Dermis microvascular lymphatic vessel endothelial cell (primary cell): ENCODE data around the gene KRT7. TPM values are rescaled to one million over a fixed set of nuclear protein-coding genes. Genes with fewer than 3 reads are reported as not detected.
"Not testable (repeated sequence)": the region's sequence is repeated elsewhere in the genome, so short reads cannot be mapped to it uniquely, and the experiment has no call there.

ENCODE experiments used
- DNase-seq, 2 donors: peaks; one replicate each; pipeline versions ENCODE4 v3.0.0 to v3.0.0-alpha.2; 2010; ENCODE audit warnings: low read depth in 2 of 2
- total RNA-seq: library from RNA; depleted of rRNA; stranded (reverse); fragments of >200 nt; gene quantifications from 2 replicates; pipeline ENCODE4 v1.2.1, GENCODE V29; 2014

The KRT7 gene
- total RNA-seq, 1 donor from 2014 or later: 52.2 TPM

DNA sequence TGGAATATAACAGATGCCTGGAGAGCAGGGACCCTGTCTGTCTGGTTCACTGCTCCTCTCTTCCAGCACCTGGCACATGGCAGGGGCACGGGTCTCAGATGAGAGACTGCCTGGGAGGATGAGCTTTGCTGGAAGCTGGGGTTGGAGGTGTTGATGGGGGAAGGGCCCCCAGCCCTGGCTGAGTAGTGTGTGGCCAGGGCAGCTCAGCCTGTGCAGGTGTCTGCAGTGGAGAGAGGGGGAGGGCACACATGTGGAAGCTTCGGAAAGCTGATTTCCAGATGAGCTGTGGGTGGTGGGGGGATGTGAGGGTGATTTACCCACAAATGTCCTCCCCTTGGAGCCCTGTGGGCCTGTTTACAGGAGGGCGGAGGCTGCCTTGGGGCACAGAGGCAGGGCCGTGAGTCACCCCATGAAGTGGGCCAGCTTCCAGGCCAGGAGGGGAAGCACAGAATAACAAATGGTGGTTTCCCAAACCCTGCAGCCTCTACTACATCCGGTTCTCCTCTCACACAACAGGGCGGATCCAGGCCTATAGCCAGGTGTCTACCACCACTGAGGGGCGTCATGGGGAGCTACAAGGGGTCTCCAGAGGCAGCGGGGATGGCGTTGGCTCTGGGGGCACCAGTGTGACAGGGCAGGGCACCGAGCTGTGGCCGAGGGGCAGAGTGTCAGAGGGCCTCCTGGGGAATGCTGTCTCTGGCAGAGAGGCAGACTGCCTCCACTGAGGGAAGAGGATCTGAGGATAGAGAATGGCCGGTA lies 11.0 kb downstream of the KRT7 start:
- peak; percentile 71 to 92 for DNase-seq

DNA sequence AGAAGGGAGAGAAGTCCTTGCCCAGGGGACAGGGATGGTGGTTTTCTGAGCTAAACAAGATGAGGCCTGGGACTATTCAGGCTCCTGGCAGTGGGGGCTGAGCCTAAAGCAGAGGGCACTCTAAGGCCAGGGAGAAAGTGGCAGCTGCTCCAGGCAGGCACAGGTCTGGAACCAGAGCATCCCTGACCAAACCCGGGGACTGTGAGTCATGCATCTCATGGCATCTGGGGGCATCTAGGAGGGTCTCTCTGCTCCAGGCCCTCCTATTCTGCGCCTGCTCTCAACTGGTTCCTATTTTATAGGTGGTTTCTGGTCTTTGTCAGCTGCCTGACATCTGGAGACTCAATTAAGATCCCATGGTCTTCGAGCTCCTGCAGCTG lies 11.6 kb downstream of the KRT7 start:
- DNase-seq: no peak

DNA sequence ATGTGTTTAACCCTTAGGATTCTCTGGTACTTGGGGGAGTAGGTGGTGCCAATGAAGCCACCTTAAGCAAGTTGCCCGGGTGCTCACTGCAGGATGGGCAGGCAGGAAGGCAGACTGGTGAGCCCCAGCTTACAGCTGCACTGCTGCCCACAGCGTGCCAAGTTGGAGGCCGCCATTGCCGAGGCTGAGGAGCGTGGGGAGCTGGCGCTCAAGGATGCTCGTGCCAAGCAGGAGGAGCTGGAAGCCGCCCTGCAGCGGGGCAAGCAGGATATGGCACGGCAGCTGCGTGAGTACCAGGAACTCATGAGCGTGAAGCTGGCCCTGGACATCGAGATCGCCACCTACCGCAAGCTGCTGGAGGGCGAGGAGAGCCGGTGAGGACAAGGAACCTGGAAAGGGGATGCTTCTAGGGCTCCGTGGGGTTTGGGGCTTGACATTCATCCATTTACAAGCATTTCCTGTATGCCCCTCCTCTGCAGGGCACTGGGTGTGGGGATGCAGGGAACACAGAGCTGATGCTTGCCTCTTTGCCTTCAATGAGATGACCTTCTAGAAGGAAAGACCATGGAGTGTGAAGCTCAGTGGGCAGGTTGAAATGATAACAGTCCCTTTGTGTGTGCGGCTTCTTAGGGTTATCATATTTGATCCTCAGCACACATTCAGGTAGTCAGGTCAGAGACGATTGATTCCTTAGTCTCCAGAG lies 12.4 kb downstream of the KRT7 start:
- DNase-seq: no peak

DNA sequence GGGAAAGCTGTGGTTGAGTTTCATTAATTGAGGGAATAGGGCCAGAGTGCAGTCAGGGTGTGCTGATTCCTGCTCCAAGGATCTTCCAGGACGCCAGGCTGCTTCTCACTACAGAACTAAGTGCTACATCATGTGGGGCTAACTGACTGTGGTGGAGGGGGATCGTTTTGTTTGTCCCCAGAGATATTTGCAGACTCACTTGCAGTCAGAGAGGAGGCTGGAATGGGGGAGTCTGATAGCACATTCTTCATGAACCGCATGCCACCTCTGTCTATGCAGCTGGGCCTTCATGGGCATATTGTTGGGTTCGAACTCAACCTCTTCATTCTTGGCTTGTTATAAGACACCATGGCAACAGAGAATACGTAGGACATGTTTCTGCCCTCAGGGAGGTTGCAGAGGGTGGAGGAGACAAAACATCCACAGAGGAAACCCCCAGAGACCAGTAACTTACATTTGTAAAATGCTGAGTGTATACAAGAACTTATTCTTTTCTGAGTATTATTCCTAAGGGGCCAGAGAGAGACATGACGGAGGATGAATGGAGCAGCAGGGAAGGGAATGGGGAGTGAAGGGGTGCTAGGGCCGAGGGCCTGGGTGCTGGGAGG lies 13.0 kb downstream of the KRT7 start:
- DNase-seq: no peak

DNA sequence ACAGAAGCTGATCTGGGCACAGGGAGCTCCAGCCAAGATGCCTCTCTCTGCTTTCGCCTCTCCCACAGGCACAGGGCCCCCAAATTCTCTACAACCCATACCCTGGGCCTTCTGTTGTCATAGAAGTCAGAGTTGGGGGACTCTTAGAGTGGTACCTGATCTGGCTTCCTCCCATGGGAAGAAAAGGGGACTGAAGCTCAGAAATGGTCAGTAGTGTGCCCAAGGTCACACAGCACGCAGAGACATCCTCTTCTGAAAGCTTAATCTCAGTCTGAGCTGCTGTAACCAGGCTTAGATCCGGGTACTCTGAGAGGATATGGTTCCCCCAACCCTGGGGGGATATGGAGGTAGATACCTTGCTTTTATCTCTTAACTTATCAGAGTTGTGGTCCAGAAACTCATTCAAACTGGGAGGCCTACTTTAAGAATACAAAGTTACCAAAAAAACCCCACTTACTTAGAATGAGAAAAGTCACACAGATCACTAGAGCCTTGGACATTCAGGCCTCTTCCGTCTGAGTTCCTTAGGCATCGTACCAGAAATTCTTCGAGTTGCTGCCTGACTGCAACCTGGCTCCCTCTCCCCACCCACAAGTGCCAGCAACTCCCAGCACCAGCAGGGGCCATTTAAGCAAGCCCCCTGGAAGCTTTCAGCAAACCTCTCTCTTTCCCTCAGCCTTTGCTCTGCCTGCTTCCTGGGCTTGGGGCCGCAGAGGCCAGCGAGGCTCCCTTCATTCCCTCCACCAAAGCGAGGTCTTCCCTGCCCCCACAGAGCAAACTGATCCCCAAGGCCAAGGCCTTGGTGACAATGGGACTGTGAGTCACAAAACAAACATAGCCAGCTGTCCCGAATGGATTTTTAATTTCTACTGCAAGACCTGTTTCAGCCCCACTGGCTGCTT lies 13.9 kb downstream of the KRT7 start:
- no peak for DNase-seq

DNA sequence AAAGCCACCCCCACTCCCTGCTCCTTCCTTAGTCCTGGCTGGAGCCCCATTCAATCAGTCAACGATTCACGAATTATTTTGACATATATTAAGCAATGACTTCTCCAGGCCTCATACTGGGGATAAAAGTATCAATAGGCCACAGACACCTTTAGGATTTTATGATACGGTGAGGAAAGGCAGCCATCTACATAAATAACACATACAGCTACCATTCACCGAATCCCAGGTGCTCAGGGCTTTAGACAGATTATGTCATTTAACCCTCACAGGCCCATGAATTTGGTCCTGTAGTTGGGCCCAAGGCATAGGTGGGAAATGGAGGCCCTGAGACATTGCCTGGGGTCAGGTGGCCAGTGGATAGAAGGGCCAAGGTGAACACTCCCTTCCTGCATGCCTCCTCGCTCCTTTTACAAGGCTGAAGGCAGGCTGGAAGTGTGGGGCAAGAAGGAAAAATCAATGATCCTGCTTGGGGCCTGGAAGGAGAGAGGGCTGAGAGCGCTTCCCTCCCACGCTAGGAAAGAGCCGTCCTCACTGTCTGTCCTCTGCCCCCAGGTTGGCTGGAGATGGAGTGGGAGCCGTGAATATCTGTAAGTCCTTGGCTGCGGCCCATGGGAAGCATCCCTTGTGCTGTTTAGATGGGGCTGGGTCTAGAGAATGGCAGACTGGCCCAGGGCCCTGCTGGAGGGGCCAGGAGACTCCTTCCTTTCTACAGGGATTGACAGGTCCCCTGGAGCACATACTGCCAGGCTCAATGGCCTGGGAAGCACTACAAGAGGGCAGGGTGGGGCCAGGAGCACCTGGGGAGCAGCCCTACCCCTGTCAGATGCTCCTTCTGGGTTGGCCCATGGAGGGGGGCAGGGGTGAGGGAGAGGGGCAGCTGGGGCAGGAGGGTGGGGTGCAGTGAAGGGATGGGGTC lies 14.8 kb downstream of the KRT7 start:
- no peak for DNase-seq

DNA sequence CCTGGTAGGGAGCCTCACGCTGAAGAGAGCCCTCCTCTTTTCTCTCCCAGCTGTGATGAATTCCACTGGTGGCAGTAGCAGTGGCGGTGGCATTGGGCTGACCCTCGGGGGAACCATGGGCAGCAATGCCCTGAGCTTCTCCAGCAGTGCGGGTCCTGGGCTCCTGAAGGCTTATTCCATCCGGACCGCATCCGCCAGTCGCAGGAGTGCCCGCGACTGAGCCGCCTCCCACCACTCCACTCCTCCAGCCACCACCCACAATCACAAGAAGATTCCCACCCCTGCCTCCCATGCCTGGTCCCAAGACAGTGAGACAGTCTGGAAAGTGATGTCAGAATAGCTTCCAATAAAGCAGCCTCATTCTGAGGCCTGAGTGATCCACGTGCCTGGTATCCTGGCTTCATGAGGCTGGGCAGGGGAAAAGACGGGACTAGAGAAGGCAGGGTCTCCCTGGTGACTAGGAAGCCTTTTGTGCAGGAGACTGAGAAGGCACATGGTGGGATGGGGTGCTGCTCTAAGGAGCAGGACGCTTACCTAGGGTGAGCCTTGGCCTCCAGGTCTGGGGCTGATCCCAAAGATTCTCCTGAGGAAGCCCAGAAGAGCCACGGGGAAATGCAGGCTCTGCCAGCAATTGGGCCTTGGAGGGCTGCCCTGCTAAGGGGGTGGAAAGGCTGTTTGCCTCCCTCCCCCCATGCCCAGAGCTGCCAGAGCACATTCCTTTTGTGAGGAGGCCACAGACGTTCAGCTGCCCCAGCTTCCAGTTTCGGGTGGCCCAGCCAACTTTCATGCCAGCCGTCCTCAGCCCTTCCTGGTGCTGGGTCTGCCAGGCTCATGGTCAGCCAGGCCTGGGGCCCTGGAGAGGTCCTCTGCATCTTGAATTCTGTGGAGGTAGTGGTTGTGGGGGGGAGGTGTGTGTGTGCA lies 15.8 kb downstream of the KRT7 start:
- DNase-seq: no peak

DNA sequence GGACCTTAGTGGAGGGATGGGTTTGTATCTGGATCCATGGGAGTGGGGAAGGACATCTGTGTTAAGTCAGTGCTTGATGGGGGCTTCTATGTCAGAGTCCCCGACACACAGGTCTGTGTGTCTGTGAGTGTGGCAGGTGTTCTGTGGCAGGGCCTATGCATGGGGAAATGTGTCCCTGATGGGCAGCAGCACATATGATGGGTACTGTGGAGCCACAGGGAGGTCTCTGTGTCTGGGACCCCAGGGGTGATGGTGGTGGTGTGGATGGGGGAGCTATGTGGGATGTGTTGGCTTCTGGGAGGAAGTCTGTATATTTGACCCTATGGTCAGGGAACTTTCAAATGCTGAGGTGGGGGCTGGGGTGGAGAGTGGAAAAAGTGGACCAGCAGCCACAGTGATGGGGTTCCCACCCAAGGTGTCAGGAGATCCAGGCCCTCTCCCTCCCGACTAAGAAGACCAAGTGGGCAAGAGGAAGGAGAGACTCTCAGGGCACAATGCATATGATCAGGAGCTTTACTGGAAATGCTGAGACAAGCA lies 16.5 kb downstream of the KRT7 start:
- DNase-seq: no peak

DNA sequence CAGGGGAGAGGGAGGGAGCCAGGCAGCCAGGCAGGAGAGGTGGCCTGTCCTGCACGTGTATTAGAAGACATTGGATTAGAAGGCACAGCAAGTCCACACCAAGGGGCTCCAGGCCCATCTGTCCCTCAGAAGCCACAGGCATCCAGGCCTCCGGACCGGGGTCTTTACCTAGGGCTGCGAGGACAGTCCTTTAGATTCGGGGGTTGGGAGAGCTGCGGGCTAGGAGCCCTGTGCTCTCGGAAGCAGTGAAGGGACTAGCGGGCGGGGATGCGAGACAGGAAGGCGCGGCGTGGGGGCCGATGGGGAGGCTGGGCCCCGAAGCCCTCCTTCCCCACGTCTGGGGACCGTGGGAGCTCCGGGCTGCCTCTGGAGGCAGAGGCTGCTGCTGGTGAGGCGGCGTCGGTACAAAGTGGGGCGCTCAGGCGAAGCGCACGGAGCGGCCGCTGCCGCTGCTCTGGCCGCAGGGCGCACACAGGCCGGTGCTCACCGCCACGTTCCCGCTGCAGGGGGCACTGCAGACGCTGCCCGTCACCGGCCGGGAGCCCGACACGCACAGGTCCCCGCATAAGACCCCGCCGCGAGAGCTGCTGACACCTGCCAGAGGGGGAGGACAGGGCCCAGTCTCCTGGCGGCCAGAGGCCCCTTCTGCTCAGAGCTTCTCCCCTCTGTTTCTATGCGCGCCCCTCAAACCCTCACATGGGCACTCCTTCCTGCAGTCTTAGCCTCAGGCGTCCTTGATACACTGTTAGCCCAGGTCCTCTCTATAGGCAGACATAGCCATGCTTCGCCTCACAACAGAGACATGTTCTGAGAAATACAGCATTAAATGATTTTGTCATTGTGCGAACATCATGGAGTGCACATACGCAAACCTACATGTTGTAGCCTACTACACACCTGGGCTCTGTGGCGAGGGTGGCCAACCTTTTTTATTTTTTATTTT lies 17.3 kb downstream of the KRT7 start:
- no peak for DNase-seq

DNA sequence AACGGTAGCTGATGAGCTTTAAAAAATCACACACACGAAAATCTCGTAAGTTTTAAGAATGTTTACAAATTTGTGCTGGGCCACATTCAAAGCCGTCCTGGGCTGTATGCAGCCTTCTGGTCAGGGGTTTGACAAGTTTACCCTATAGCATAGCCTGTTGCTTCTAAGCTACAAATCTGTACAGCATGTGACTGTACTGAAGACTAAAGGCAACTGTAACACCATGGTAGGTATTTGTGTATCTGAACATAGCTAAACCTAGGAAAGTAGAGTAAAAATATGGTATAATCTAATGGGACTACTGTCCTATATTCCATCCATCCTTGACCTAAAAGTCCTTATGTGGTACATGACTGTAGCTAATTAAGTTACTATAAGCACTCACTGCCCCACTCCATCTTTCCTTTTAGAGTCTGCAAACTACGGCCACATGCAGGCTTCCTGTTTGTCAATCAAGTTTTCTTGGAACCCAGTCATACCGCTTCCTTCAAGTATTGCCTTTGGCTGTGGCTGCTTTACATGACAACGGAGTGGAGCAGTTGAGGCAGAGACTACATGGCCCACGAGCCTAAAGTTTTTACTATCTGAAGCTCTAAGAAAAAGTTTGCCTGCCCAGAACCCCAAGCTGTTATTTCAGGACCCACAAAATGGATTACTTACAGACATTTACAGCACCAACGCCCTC lies 18.5 kb downstream of the KRT7 start:
- DNase-seq: peak in 1 of 2 donors; percentile 26

DNA sequence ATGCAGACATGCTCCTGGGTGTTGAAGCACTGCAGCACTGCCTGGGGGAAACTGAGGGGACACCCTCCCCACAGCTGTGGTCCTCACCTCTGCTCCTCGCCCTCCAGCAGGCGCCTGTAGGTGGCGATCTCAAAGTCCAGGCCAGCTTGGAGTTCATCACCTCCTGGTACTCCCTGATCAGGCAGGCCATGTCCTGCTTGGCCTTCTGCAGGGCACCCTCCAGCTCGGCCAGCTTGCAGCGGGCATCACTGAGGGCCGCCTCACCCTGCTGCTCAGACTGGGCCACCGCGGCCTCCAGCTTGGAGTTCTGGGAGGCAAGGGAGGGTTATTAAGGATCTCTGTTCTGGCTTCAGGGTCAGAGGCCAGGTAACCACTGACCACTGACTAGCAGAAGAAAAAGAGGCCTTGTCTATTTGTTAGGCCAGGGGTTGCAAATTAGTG lies 19.2 kb downstream of the KRT7 start:
- DNase-seq: not testable (repeated sequence)

DNA sequence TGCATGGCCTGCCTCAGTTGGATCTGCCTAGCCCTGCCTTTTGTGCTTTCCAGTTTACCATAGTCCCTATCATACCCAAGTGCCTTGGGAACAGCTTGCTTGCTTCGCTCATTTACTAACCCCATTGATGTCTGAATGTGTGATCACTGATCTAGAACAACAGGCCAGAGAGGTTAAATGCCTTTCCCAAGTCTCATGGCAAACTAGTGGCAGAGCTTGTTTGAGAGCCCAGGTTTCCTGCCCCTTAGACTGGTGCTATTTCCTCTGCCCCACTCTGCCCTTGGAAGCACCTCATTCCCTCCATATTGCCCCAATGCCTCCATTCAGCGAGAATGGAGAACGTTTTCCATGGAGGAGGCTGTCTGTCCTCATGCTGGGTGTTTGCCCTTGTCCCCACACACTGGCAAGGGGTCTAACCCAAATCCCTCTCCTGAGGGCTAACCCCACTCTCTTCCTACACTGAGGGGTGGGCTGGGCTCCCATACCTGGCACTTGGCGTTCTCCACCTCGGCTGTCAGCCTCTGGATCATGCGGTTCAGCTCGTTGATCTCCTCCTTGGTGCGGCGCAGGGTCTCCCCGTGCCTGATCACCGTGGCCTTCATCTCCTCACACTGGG lies 19.8 kb downstream of the KRT7 start:
- DNase-seq: no peak

DNA sequence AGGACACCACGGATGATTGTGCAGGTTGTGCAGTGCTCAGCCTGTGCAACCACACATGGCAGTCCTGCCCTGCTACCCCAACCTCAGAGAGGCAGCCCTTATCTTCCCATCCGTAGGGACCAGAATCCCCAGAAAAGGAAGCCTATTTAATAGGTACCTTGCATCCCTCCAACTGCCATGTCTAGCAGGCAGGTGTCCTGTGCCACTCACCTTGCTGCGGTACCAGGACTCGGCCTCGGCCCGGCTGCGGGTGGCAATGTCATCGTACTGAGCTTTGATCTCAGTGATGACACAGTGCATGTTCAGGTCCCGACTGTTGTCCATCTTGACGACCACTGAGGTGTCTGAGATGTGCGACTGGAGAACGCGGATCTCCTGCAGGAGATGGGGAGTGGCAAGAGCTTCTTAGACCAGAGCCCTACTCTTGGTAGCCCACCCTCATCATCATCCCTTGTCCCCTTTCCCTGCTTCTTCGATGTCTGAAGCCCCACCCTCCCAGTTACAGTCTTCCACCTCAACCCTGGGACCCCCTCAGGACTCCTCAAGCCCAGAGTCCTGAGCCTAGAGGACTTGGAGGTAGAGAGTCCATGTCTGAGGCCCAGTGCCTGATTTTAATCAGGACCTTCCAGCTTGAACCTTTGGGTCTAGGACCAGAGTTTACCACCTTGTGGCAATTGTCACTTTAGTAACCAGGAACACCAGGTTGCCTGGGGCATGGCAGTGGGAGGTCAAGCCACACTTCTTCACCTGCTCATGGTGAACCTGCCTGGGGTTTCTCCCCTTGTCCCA lies 20.5 kb downstream of the KRT7 start:
- DNase-seq: no peak

DNA sequence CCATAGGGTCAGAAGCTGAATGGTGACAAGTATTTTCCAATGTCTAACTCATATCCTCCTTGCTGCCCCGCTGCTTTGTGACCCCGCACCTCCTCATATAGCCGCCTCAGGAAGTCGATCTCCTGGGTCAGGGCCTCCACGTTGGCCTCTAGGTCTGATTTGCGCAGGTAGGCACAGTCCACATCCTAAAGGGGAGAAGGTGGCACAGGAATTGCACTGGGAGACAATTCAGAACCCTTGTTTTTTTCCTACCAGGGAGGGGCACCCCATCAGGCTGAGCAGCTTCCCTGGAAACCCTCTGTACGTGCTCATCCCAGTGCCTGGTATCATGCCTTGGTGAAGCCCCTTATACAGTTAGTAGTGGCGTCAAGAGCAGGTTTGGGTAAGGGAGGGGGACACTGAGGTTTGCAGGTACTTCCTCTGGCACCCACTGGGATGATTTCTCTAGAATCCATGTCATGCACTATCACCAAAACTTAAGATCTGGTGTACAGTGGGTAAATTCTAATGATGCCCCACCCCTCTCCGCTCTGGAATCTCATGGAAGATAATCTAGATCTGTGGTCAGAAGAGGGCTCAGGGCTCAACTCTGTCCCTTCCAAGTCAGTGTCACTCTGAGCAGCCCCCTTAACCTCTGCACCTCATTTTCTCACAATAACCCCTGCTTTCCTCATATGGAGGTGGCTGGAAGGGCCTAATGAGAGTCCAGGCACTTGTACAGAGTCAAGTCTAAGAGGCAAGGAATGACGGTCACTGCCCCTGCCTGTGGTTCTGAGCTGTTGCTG lies 21.3 kb downstream of the KRT7 start:
- no peak for DNase-seq

DNA sequence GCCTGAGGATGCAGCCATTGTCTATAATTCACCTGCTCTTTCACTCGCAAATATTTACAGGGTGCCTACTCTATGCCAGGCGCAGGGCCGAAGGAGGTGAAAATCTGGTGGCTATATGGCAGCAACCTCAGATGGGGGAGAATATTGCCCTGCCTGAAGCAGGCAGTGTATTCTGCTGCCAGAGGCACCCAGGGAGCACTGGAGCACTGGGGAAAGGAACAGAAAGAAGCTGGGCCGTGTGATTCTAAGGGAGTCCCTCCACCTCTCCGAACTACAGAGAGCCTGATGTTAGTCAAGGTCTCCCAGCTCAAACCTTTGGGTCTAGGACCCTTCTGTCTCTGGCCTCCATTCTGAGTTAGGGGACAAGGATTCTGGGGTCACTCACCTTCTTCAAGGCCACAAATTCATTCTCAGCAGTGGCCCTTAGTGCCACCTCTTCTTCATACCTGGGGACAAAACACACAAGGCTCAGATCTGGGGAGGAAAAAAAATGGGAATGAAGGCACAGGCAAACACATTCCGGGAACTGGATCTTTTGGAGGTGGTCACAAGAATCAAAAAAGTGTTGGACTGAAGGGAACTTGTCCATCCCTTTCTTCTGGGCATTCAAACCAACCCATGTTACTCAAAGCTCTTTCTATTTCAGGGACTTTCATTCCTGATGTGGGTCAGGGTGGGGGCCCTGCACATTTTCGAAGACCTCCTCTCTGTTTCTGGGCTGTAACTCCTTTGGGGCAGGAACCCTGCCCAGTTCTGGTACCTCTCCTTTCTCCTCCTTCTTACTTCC lies 22.1 kb downstream of the KRT7 start:
- DNase-seq: no peak
